Activated T-cell treated with anti-CD3 and anti-CD28 coated beads, Interleukin-2, amount 50 U/mL, for 24 hours (primary cell): Measurements from ENCODE around the gene IL3RA.
"Not testable (repeated sequence)": the region's sequence is repeated elsewhere in the genome, so short reads cannot be mapped to it uniquely, and the experiment has no call there.

Source experiments
- DNase-seq: peaks from one replicate; pipeline ENCODE4 v3.0.0-alpha.2; 2020
- H3K27ac Mint-ChIP-seq: 2 replicates; pipeline ENCODE4 v1.8.0; 2020; ENCODE audit warnings: mild to moderate bottlenecking, mixed read lengths
- H3K27me3 Mint-ChIP-seq: 2 replicates; pipeline ENCODE4 v1.8.0; 2020; ENCODE audit warnings: mixed read lengths
- H3K36me3 Mint-ChIP-seq: 2 replicates; pipeline ENCODE4 v1.8.0; 2020; ENCODE audit warnings: low read depth, mixed read lengths
- H3K4me1 Mint-ChIP-seq: 2 replicates; pipeline ENCODE4 v1.8.0; 2020; ENCODE audit warnings: low read depth, mixed read lengths
- H3K4me3 Mint-ChIP-seq: 2 replicates; pipeline ENCODE4 v1.8.0; 2020; ENCODE audit warnings: mild to moderate bottlenecking, moderate library complexity, mixed read lengths
- H3K9me3 Mint-ChIP-seq: 2 replicates; pipeline ENCODE4 v1.8.0; 2020; ENCODE audit warnings: mixed read lengths

The IL3RA gene

GRCh38 chrX:1354036-1355019, 17.7 kb downstream of the IL3RA start:
- Mint-ChIP-seq H3K27ac (no peak overlapping the region), H3K4me3 (no peak overlapping the region), H3K27me3 (no peaks in the 10 kb centered on the region), H3K4me1 (peaks cover 3% of the 10 kb centered on the region), H3K9me3 (no peaks in the 10 kb centered on the region), H3K36me3 (peaks cover 13% of the 10 kb centered on the region)
- no peak for DNase-seq

DNA sequence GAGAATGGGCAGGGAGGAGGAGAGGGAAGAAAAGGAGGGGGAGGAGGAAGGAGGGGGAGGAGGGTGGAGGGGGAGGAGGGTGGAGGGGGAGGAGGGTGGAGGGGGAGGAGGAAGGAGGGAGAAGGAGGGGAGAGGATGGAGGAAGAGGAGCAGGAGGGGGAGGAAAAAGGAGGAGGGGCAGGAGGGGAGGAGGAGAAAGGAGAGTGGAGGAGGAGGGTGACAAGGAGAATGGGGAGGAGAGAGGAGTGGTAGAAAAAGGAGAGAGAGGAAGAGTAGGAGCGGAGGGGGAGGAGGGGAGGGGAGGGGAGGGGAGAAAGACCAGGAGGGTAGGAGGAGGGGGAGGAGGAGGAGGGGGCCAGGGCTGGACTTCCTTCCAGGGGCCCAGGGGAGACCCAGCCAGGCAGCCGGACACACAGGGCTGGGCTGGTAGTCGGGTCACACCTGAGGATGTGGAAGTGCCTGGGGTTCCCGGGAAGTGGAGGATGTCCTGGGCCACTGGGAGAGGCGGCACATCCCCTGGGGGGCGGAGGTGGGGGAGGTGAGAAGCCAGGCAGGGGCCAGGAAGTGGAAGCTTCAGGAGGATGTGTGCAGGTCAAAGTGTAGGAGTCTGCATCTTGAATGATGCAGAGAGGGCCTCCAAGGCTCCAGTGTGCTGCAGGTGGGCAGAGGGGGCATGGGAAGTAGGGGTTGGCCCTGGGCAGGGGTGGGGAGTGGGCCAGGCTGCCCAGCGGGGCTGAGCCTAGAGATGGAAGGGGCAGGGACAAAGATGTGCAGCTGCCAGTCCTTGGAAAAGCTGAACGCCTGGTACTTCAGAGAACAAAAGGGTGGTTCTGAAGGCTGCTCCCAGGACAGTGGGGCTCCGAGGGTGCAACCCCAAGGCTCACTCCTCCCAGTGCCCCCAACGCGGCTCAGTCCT, 18.8 kb downstream of the IL3RA start:
- no peak for DNase-seq
- Mint-ChIP-seq H3K27ac (no peak overlapping the region), H3K4me1 (peaks cover 3% of the 10 kb centered on the region), H3K27me3 (no peaks in the 10 kb centered on the region), H3K4me3 (no peak overlapping the region), H3K9me3 (no peaks in the 10 kb centered on the region), H3K36me3 (peaks cover 13% of the 10 kb centered on the region)

DNA sequence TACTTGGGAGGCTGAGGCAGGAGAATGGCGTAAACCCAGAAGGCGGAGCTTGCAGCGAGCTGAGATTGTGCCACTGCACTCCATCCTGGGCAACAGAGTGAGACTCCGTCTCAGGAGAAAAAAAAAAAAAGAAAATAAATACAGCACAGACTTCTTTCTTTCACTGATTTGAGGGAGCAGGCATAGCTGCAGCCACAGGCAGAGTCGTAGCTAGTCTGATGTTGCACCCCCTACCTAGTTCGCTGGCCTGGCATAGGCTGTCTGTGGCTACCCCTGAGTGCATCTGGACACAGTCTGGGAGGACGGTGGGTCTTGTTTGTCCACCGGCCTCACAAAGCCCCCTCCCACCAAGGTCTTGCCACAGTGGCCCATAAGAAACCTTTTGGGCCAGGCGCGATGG, 21.4 kb downstream of the IL3RA start:
- peaks cover 4% of the 10 kb centered on the region for H3K4me1 Mint-ChIP-seq
- H3K36me3 Mint-ChIP-seq = peaks cover 15% of the 10 kb centered on the region
- DNase-seq = no peak
- H3K27me3 Mint-ChIP-seq = no peaks in the 10 kb centered on the region
- no peak overlapping the region for H3K4me3 Mint-ChIP-seq
- no peak overlapping the region for H3K27ac Mint-ChIP-seq
- no peaks in the 10 kb centered on the region for H3K9me3 Mint-ChIP-seq

- Mint-ChIP-seq H3K36me3 (peaks cover 15% of the 10 kb centered on the region), H3K27me3 (no peaks in the 10 kb centered on the region), H3K4me1 (peaks cover 4% of the 10 kb centered on the region), H3K9me3 (no peaks in the 10 kb centered on the region), H3K27ac (no peak overlapping the region), H3K4me3 (no peak overlapping the region)
- no peak for DNase-seq
Observed at GRCh38 chrX:1358793-1359476, 22.4 kb downstream of the IL3RA start.

DNA sequence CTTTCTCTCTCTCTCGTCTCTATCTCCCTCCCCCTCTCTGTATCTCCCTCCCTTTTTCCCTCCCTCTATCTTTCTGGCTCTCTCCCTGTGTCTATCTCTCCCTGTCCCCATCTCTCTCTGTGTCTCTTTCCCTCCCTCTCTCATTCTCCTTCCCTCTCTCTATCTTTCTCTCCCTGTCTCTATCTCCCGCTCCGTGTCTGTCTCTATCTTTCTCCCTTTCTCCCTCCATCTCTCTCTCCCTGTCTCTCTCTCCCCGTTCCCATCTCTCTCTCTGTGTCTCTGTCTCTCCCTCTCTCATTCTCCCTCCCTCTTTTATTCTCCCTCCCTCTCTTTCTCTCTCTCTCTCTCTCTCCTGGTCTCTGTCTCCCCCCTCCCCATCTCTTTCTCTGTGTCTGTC, 22.9 kb downstream of the IL3RA start:
- DNase-seq = no peak
- no peak overlapping the region for H3K27ac Mint-ChIP-seq

GRCh38 chrX:1360171-1360570, 23.6 kb downstream of the IL3RA start:
- Mint-ChIP-seq H3K36me3 (peaks cover 17% of the 10 kb centered on the region), H3K27me3 (no peaks in the 10 kb centered on the region), H3K4me1 (peaks cover 1% of the 10 kb centered on the region), H3K27ac (no peak overlapping the region), H3K9me3 (no peaks in the 10 kb centered on the region), H3K4me3 (no peak overlapping the region)
- DNase-seq = no peak

More for the DNA sequence above, 22.9 kb downstream of the IL3RA start:
- Mint-ChIP-seq H3K36me3 (peaks cover 15% of the 10 kb centered on the region), H3K27me3 (no peaks in the 10 kb centered on the region), H3K4me1 (peaks cover 1% of the 10 kb centered on the region), H3K4me3 (no peak overlapping the region), H3K9me3 (no peaks in the 10 kb centered on the region)

- Mint-ChIP-seq H3K4me1 (peaks cover 1% of the 10 kb centered on the region), H3K9me3 (no peaks in the 10 kb centered on the region), H3K4me3 (no peak overlapping the region)
Observed at GRCh38 chrX:1361275-1361674, 24.7 kb downstream of the IL3RA start.

DNA sequence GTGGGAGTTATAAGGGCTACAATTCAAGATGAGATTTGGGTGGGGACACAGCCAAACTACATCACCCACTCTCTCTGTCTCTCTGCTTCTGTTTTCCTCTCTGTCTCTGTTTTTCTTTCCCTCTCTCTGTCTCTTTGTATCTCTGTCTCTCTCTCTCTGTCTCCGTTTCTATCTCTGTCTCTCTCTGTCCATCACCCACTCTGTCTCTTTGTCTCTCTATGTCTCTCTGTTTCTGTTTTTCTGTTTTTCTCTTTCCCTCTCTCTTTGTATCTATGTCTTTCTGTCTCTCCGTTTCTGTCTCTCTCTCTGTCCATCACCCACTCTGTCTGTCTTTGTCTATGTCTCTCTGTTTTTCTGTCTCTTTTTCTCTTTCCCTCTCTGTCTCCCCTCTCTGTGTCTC, 25.3 kb downstream of the IL3RA start:
- no peaks in the 10 kb centered on the region for H3K9me3 Mint-ChIP-seq
- peaks cover 17% of the 10 kb centered on the region for H3K36me3 Mint-ChIP-seq
- peaks cover 1% of the 10 kb centered on the region for H3K4me1 Mint-ChIP-seq
- no peak overlapping the region for H3K4me3 Mint-ChIP-seq
- H3K27me3 Mint-ChIP-seq = no peaks in the 10 kb centered on the region
- DNase-seq = no peak
- H3K27ac Mint-ChIP-seq = peak overlapping the region; percentile 28

More at GRCh38 chrX:1361275-1361674, 24.7 kb downstream of the IL3RA start:
- Mint-ChIP-seq H3K27me3 (no peaks in the 10 kb centered on the region), H3K27ac (no peak overlapping the region), H3K36me3 (peaks cover 17% of the 10 kb centered on the region)
- no peak for DNase-seq

DNA sequence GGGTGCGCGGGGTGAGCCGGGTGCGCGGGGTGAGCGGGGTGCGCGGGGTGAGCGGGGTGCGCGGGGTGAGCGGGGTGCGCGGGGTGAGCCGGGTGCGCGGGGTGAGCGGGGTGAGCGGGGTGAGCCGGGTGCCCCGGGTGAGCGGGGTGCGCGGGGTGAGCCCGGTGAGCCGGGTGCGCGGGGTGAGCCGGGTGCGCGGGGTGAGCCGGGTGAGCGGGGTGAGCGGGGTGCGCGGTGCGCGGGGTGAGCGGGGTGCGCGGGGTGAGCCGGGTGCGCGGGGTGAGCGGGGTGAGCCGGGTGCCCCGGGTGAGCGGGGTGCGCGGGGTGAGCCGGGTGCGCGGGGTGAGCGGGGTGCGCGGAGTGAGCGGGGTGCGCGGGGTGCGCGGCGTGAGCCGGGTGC, 29.8 kb downstream of the IL3RA start:
- H3K27me3 Mint-ChIP-seq, H3K27ac Mint-ChIP-seq, H3K9me3 Mint-ChIP-seq, H3K4me3 Mint-ChIP-seq, DNase-seq, H3K4me1 Mint-ChIP-seq: not testable (repeated sequence)
- H3K36me3 Mint-ChIP-seq = peaks cover 11% of the 10 kb centered on the region

DNA sequence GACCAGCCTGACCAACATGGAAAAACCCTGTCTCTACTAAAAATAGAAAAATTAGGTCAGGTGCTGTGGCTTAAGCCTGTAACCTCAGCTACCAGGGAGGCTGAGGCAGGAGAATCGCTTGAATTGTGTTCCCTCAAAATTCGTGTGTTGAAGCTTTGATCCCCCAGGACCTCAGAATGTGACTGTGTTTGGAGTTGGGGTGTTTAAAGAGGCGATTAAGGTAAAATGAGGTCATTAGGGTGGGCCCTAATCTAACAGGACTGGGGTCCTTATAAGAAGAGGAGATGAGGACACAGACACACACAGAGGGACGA, 31.8 kb downstream of the IL3RA start:
- H3K27ac Mint-ChIP-seq = peak overlapping the region; percentile 55
- no peak overlapping the region for H3K4me3 Mint-ChIP-seq
- no peaks in the 10 kb centered on the region for H3K4me1 Mint-ChIP-seq
- no peaks in the 10 kb centered on the region for H3K9me3 Mint-ChIP-seq
- H3K36me3 Mint-ChIP-seq = peaks cover 9% of the 10 kb centered on the region
- DNase-seq = no peak
- no peaks in the 10 kb centered on the region for H3K27me3 Mint-ChIP-seq

DNA sequence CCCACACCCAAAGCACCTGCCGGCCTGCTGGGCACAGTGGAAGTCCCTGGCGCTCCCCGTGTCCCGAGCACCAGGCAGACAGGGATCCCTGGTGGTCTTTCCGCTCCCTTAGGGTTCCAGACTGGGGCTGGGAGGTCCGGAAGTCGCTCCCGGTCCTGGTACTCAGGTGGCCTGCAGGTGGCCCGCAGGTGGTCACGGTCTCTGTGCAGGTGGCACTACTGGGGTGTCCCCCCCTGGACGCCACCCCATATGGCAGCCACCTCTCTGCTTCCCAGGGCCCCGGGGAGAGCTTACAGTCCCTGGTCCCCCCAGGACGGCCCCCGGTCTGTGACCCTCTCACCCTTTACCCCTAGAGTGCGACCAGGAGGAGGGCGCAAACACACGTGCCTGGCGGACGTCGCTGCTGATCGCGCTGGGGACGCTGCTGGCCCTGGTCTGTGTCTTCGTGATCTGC, 41.7 kb downstream of the IL3RA start:
- no peak overlapping the region for H3K4me3 Mint-ChIP-seq
- H3K9me3 Mint-ChIP-seq = no peaks in the 10 kb centered on the region
- H3K4me1 Mint-ChIP-seq = peaks cover 3% of the 10 kb centered on the region
- DNase-seq = no peak
- peak overlapping the region; percentile 69 for H3K27ac Mint-ChIP-seq
- H3K27me3 Mint-ChIP-seq = no peaks in the 10 kb centered on the region
- H3K36me3 Mint-ChIP-seq = peaks cover 13% of the 10 kb centered on the region

DNA sequence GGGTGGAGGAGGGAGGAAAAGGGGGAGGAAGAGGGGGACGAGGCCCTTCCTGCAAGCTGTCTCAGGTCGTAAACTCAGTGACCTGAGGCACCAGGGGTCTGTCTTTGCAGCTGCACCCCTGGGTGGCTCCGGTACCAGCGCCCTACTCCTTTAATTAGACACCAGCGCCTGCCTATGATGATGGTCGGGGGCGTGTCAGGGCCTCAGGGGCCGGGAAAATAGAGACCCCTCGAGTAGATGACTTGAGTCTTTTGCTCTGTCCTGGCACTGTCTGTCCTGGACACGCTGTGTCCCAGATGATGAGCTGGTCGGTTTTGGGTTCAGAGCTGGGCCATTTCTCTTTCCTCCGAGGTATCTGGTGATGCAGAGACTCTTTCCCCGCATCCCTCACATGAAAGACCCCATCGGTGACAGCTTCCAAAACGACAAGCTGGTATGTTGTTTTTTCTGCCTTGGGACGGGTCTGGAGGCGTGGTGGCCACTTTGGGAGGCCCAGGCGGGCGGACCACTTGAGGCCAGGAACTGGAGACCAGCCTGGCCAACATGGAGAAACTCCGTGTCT, 44.2 kb downstream of the IL3RA start:
- peaks cover 36% of the 10 kb centered on the region for H3K36me3 Mint-ChIP-seq
- no peak for DNase-seq
- H3K9me3 Mint-ChIP-seq = no peaks in the 10 kb centered on the region
- no peak overlapping the region for H3K4me3 Mint-ChIP-seq
- peak overlapping the region; percentile 61 for H3K27ac Mint-ChIP-seq
- peaks cover 3% of the 10 kb centered on the region for H3K4me1 Mint-ChIP-seq
- no peaks in the 10 kb centered on the region for H3K27me3 Mint-ChIP-seq

- H3K27me3 Mint-ChIP-seq = no peaks in the 10 kb centered on the region
- H3K9me3 Mint-ChIP-seq = no peaks in the 10 kb centered on the region
- H3K27ac Mint-ChIP-seq = peak overlapping the region; percentile 61
- peak; percentile 54 for DNase-seq
- no peak overlapping the region for H3K4me3 Mint-ChIP-seq
- peaks cover 73% of the 10 kb centered on the region for H3K36me3 Mint-ChIP-seq
- peaks cover 28% of the 10 kb centered on the region for H3K4me1 Mint-ChIP-seq
Observed at GRCh38 chrX:1384658-1385252, 48.2 kb downstream of the IL3RA start.
